Measurements from ENCODE around the gene SEC23A. TPM values are rescaled to one million over a fixed set of nuclear protein-coding genes. Genes with fewer than 3 reads are reported as not detected.

Gene SEC23A
- total and polyA plus RNA-seq, 2 of the 8 experiments (the other 6 are each of a cell fraction or from before 2014, with no cell fraction given): 30.9 to 58.2 TPM

DNA sequence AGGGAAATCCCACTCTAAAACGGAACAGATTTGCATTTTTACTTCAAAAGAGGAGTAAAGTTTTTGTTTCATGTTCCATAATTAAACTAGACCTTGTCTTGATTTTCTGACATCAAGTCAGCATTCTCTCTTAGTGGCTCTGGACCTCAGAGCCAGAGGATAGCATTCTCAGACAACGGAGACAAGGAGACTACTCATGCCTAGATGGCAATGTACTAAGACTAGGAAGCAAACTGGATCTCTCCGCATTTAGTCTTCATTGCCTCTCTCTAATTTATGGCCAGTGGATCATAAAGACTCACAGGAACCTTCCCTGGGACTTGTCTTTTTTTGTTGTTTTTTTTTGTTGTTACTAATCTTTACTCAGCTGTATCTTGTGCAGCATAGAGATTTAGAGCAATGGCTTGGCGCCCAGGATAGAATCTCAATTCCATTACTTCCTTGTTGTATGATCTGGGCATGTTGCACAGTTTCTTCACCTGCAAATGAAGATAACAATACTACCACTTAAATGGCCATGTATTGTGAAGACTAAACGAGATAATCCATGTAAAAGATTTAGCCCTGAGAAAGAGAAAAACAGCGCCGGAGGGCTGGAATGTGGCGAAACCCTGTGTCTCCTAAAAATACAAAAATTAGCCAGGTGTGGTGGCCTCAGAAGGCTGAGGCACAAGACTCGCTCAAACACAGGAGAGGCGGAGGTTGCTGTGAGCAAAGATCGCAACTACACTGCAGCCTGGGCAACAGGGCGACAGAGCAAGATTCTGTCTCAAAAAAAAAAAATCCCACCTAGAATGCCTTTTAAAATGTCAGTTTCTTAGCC is 7.1 kb upstream of the SEC23A start:
- no peaks in the 10 kb centered on the region for H4K20me1 ChIP-seq (replicated peaks in 1 of 2; ENCODE audit: control insufficient read depth in 1 of 2, insufficient read depth in 2 of 2, low read length in 2 of 2)
- H3K23me2 ChIP-seq (ENCODE audit: low read depth, low read length): peaks cover 2% of the 10 kb centered on the region; the same call in 1 of the 2 replicates
- no peak overlapping the region for H2BK15ac ChIP-seq (ENCODE audit: low read length)
- no peak overlapping the region for H3K9ac ChIP-seq (replicated peaks in 1 of 4; ENCODE audit: extremely low read depth in 1 of 4, low read depth in 3 of 4, low read length in 3 of 4)
- ChIA-PET POLR2A (ENCODE audit: partially characterized antibody) (interaction anchor here (3.7 kb wide), 1 partner anchor 65 kb away, joined by 12 read pairs; the partner anchor contains the start of gene PNN), CTCF (ENCODE audit: partially characterized antibody) (interaction anchor here (0.7 to 1.3 kb wide), 4 partner anchors 13 to 94 kb away, joined by 3 read pairs; no protein-coding TSS in a partner anchor)
- no peak overlapping the region for H2BK12ac ChIP-seq (ENCODE audit: low read depth, low read length)
- WGBS, 2 experiments (ENCODE audit: extremely low coverage in 1 of 2, insufficient coverage in 1 of 2, insufficient read length in 1 of 2, insufficient replicate concordance in 2 of 2, low coverage in 1 of 2, low lambda C conversion rate in 2 of 2, missing lambda C conversion rate in 1 of 2): 88% methylated on average over 12 of the region's 12 CpGs; no CpG with 5 or more reads in 1 of the 2 experiments
- no peak overlapping the region for H3K14ac ChIP-seq (ENCODE audit: insufficient read length)
- no peaks in the 10 kb centered on the region for H3K9me3 ChIP-seq (ENCODE audit: insufficient read depth in 2 of 2, low read depth in 1 of 2, low read length in 1 of 2)
- H3K79me2 ChIP-seq (ENCODE audit: control insufficient read depth in 1 of 2, insufficient read depth in 2 of 2, low read length in 2 of 2): peaks cover 0 to 8% of the 10 kb centered on the region in 2 experiments; a peak in 2 of 4 replicates
- no peak overlapping the region for H3K27ac ChIP-seq (ENCODE audit: low read depth, low read length)
- H3K23ac ChIP-seq (ENCODE audit: insufficient read length): no peak overlapping the region
- no peak overlapping the region for H2AFZ ChIP-seq (ENCODE audit: low read length)
- DNase-seq (ENCODE audit: low read depth in 1 of 2, low spot score in 2 of 2) (no peak), FAIRE-seq (no peak)
- no peak overlapping the region for H3K4me2 ChIP-seq (ENCODE audit: insufficient read depth in 1 of 2, low read depth in 2 of 2, low read length in 2 of 2)
- H4K8ac ChIP-seq (ENCODE audit: extremely low read depth, insufficient read depth, low read length): no peak overlapping the region
- H3K56ac ChIP-seq (replicated peaks; ENCODE audit: insufficient read length, low read depth, low read length): no peak overlapping the region
- peaks cover 0 to 2% (median 0%) of the 10 kb centered on the region in 4 experiments; a peak in 1 of 7 replicates for H3K4me1 ChIP-seq (replicated peaks in 1 of 4; ENCODE audit: control insufficient read depth in 3 of 4, insufficient read depth in 4 of 4, low read length in 3 of 4)
- H3K79me1 ChIP-seq (ENCODE audit: low read depth, low read length): no peaks in the 10 kb centered on the region
- H2BK5ac ChIP-seq (ENCODE audit: low read depth, low read length): no peak overlapping the region
- H3K36me3 ChIP-seq (ENCODE audit: control insufficient read depth in 2 of 4, insufficient read depth in 4 of 4, low read length in 3 of 4): no peaks in the 10 kb centered on the region
- H2BK120ac ChIP-seq (replicated peaks; ENCODE audit: low read depth, low read length): no peak overlapping the region
- H4K5ac ChIP-seq (ENCODE audit: insufficient read length, low read depth, low read length): no peak overlapping the region
- H3K27me3 ChIP-seq (replicated peaks in 1 of 4; ENCODE audit: control insufficient read depth in 3 of 4, extremely low read depth in 1 of 4, insufficient read depth in 3 of 4, low read length in 3 of 4): no peaks in the 10 kb centered on the region
- no peak overlapping the region for H3K4ac ChIP-seq (replicated peaks; ENCODE audit: insufficient read length, low read depth, low read length)
- H4K91ac ChIP-seq (replicated peaks; ENCODE audit: insufficient read length, low read length): no peak overlapping the region
- no peak overlapping the region for H3K4me3 ChIP-seq (ENCODE audit: extremely low read depth in 1 of 4, insufficient read depth in 2 of 4, low read depth in 3 of 4, low read length in 4 of 4)
- H2BK20ac ChIP-seq (ENCODE audit: low read length): no peak overlapping the region
- no peak overlapping the region for H2AK5ac ChIP-seq (ENCODE audit: low read depth, low read length)
- no peak overlapping the region for H3K18ac ChIP-seq (ENCODE audit: extremely low read depth, low read length)
- TF ChIP-seq USF2 (IDR thresholded peaks at IDR 0.05; ENCODE audit: low read length) (no peak), RXRA (IDR thresholded peaks at IDR 0.05; ENCODE audit: insufficient read depth, low read depth, low read length) (no peak), SIX5 (IDR thresholded peaks at IDR 0.05; ENCODE audit: low read depth, low read length) (no peak), PHF8 (conservative IDR thresholded peaks at IDR 0.05; ENCODE audit: low read depth, low read length) (no peak), RFX5 (IDR thresholded peaks at IDR 0.05; ENCODE audit: borderline replicate concordance, low read depth, low read length) (no peak), SAP30 (IDR thresholded peaks at IDR 0.05; ENCODE audit: insufficient read depth, insufficient replicate concordance, low read length) (no peak), GTF2F1 (IDR thresholded peaks at IDR 0.05; ENCODE audit: borderline replicate concordance, low read depth, low read length) (no peak), RBBP5 (IDR thresholded peaks at IDR 0.05; ENCODE audit: borderline replicate concordance, low read depth, low read length) (no peak), SUZ12 (IDR thresholded peaks at IDR 0.05; ENCODE audit: low read length) (no peak), JUND (IDR thresholded peaks at IDR 0.05; ENCODE audit: low read length) (no peak), SIRT6 (IDR thresholded peaks at IDR 0.05; ENCODE audit: low read length) (no peak)

Measured in H1 (cell line).